Smooth muscle cell of bladder (primary cell): ENCODE results near the gene UBE2D1. TPM values are rescaled to one million over a fixed set of nuclear protein-coding genes. Genes with fewer than 3 reads are reported as not detected.

Source experiments
- total RNA-seq: library from RNA; depleted of rRNA; stranded (reverse); fragments of >200 nt; gene quantifications from 2 replicates; pipeline ENCODE4 v1.2.3, GENCODE V29; 2014

Gene UBE2D1
- 10.4 and 11.7 TPM in 2 replicates for total RNA-seq

GRCh38 chr10:58334817-58335305 is at the start of gene UBE2D1:
TSS of gene UBE2D1 (plus strand) at chr10:58335006. CDS start at chr10:58335202, 196 bp downstream.

GRCh38 chr10:58384999-58385783 is 50.4 kb downstream of the UBE2D1 start, which contains the start of gene TFAM:
TSS of gene TFAM (plus strand) at chr10:58385410. CDS start at chr10:58385548, 138 bp downstream.

Other genes with a start within 250 kb of the UBE2D1 start
- gene IPMK, start 67.1 kb upstream of the UBE2D1 start, total RNA-seq: 5.3 and 5.5 TPM in 2 replicates
- gene CISD1, start 65.8 kb upstream of the UBE2D1 start, total RNA-seq: 18.2 and 23.9 TPM in 2 replicates
- gene TFAM, start 50.4 kb downstream of the UBE2D1 start, total RNA-seq: 16.1 and 20.5 TPM in 2 replicates
- gene BICC1, start 177.9 kb downstream of the UBE2D1 start, total RNA-seq: 99.6 and 108 TPM in 2 replicates